DOHH2 (cell line): ENCODE results near the gene ABR.

Source experiments
- CTCF ChIP-seq: fragments of 200-600 bp; sonication (generic); IDR thresholded peaks from one replicate; pipeline ENCODE4 v1.5.1; 2014; ENCODE audit warnings: antibody characterized with exemption, mild to moderate bottlenecking, low read depth, low read length; ENCODE audit not compliant: poor library complexity, severe bottlenecking
- EZH2phosphoT487 ChIP-seq: fragments of 200-600 bp; sonication (generic); IDR thresholded peaks from 2 replicates; pipeline ENCODE4 v1.6.1; 2017; ENCODE audit warnings: borderline replicate concordance, mild to moderate bottlenecking, antibody characterized with exemption, low read length, moderate library complexity, mixed read lengths

- TF ChIP-seq CTCF (no peak), EZH2phosphoT487 (no peak)
These were observed 131.8 kb downstream of the ABR start for GRCh38 chr17:1047879-1048470.
